ENCODE results near the gene TNFRSF13B.

Gene TNFRSF13B

DNA sequence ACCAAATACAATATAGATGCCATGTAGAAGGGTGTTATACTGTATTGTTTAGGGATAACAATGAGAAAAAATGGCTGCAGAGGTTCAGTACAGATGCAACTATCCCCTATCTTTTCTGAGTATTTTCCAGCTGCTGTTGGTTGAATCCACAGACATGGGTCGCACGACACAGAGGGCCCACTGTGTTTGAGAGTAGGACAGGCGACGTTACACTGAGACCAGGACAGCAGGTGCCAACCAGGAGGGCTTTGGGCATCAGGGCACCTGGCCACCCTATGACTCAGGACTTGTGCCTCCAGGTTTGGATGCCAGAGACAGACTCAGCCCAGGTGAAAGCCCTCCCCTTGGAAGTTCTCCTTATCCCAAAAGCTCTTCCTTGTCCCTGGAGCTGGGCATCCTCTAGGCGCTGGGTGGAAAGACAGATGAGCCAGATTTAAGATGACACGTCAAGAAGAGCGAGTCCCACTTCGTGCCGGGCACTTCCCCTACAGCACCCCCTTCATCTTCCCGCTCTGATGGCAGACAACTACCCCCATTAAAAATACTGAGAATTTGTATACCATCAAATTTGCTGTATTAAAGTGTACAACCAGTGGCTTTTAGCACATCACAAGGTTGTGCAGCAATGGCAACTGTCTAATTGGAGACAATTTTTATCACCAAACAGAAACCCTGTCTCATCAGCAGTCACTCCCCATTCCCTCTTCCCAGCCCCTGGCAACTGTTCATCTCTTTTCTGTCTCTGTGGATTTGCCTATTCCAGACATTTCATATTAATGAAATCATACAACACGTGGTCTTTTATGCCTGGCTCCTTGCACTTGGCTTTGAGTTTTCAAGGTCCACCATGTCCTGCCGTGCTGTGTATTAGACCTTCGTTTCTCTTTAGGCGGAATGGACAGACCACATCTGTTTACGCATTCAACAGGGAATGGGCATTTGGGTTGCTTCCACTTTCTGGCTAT, 30.6 kb downstream of the TNFRSF13B start:
- no peak overlapping the region for H3K4me3 ChIP-seq (ENCODE audit: low read depth, low read length)
- DNase-seq (ENCODE audit: low read depth): no peak
- no peak for TF ChIP-seq CTCF (IDR thresholded peaks at IDR 0.05; ENCODE audit: low read depth, low read length, missing control alignments)

- no peak for DNase-seq (ENCODE audit: low read depth)
- TF ChIP-seq CTCF (IDR thresholded peaks at IDR 0.05; ENCODE audit: low read depth, low read length, missing control alignments): no peak
- no peak overlapping the region for H3K4me3 ChIP-seq (ENCODE audit: low read depth, low read length)
Observed at GRCh38 chr17:16940116-16940881, 31.6 kb downstream of the TNFRSF13B start.

GRCh38 chr17:16939606-16940115, 32.3 kb downstream of the TNFRSF13B start:
- no peak for DNase-seq (ENCODE audit: low read depth)
- H3K4me3 ChIP-seq (ENCODE audit: low read depth, low read length): no peak overlapping the region
- no peak for TF ChIP-seq CTCF (IDR thresholded peaks at IDR 0.05; ENCODE audit: low read depth, low read length, missing control alignments)

DNA sequence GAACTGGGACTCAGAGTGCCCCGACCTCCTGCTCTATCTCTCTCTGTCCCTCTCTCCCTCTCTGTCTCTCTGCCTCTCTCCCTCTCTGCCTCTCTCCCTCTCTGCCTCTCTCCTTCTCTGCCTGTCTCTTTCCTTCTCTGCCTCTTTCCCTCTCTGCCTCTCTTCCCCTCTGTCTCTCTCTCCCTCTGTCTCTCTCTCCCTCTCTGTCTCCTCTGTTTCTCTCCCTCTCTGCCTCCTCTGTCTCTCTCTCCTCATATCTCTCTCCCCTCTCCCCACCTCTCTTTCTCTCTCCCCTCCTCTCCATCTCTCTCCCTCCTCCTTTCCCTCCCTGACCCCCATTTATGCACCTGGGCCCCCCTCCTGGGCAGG, 32.7 kb downstream of the TNFRSF13B start:
- TF ChIP-seq CTCF (IDR thresholded peaks at IDR 0.05; ENCODE audit: low read depth, low read length, missing control alignments): no peak
- no peak for DNase-seq (ENCODE audit: low read depth)
- no peak overlapping the region for H3K4me3 ChIP-seq (ENCODE audit: low read depth, low read length)

DNA sequence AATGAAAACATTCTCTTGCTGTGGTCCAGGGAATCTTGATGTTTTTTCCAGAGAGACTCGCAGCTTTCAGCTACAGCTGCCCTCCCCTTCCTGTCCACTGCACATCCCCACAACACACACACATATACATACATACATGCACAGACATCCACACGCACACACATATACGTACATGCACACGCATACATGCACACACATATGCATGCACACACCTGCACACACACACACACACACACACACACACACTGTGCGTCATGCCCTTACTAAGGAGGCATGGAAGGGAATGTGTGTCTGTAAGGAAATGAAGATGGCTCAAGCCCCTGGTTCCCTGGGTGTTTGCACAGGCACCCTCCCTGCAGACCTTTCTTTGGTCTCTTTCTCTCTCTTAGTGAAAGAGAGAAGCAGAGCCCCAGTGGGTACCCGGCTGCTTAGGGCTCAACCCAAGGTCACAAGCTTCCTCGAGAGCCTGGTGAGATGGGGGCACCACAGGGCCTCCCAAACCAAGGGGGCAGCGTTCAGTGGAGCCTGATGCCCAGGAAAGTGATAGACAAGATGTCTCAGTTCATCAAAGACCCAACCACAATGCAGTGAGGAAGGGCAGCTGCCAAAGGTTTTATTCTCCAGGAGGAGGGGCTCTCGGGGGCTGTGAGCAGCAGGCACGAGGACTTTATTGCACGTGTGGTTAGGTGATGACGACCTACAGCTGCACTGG, 33.3 kb downstream of the TNFRSF13B start:
- no peak overlapping the region for H3K4me3 ChIP-seq (ENCODE audit: low read depth, low read length)
- no peak for DNase-seq (ENCODE audit: low read depth)
- TF ChIP-seq CTCF (IDR thresholded peaks at IDR 0.05; ENCODE audit: low read depth, low read length, missing control alignments): no peak

- DNase-seq (ENCODE audit: low read depth): no peak
- TF ChIP-seq CTCF (IDR thresholded peaks at IDR 0.05; ENCODE audit: low read depth, low read length, missing control alignments): no peak
- no peak overlapping the region for H3K4me3 ChIP-seq (ENCODE audit: low read depth, low read length)
Observed at GRCh38 chr17:16938031-16938430, 33.9 kb downstream of the TNFRSF13B start.
